Measurements from ENCODE around the gene SOD1.

DNA sequence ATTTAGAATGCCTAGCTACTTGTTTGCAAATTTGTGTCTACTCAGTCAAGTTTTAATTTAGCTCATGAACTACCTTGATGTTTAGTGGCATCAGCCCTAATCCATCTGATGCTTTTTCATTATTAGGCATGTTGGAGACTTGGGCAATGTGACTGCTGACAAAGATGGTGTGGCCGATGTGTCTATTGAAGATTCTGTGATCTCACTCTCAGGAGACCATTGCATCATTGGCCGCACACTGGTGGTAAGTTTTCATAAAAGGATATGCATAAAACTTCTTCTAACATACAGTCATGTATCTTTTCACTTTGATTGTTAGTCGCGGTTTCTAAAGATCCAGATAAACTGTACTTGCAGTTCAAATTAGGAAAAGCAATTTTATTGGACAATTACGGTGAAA, 7.6 kb downstream of the SOD1 start:
- TF ChIP-seq, protein P1, sequence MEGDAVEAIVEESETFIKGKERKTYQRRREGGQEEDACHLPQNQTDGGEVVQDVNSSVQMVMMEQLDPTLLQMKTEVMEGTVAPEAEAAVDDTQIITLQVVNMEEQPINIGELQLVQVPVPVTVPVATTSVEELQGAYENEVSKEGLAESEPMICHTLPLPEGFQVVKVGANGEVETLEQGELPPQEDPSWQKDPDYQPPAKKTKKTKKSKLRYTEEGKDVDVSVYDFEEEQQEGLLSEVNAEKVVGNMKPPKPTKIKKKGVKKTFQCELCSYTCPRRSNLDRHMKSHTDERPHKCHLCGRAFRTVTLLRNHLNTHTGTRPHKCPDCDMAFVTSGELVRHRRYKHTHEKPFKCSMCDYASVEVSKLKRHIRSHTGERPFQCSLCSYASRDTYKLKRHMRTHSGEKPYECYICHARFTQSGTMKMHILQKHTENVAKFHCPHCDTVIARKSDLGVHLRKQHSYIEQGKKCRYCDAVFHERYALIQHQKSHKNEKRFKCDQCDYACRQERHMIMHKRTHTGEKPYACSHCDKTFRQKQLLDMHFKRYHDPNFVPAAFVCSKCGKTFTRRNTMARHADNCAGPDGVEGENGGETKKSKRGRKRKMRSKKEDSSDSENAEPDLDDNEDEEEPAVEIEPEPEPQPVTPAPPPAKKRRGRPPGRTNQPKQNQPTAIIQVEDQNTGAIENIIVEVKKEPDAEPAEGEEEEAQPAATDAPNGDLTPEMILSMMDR (IDR thresholded peaks at IDR 0.05; ENCODE audit: insufficient read depth, low read depth, low read length): no peak
- TF ChIP-seq EZH2 (IDR thresholded peaks at IDR 0.05; ENCODE audit: insufficient read depth, low read length): no peak

Measured in astrocyte (in vitro differentiated cells and primary cell).